Karpas-422 (cell line): Measurements from ENCODE around the gene ARHGDIB. TPM values are rescaled to one million over a fixed set of nuclear protein-coding genes. Genes with fewer than 3 reads are reported as not detected.

ENCODE experiments used
- DNase-seq: peaks from one replicate; pipeline ENCODE4 v3.0.0-alpha.2; 2015
- H2AFZ ChIP-seq: fragments of 200-600 bp; sonication (generic); 2 replicates; pipeline ENCODE4 v1.6.1; 2014; ENCODE audit warnings: antibody characterized with exemption, low read length, mixed read lengths
- H3K27ac ChIP-seq: fragments of 200-600 bp; sonication (generic); 2 replicates; pipeline ENCODE4 v1.5.1; 2014; ENCODE audit warnings: mild to moderate bottlenecking, low read length, moderate library complexity
- H3K27me3 ChIP-seq: fragments of 200-600 bp; sonication (generic); 2 replicates; pipeline ENCODE4 v1.6.1; 2014; ENCODE audit warnings: low read length, mixed read lengths
- H3K36me3 ChIP-seq: fragments of 200-600 bp; sonication (generic); 2 replicates; pipeline ENCODE4 v1.6.1; 2014; ENCODE audit warnings: low read length, mixed read lengths; ENCODE audit not compliant: insufficient read depth
- H3K4me1 ChIP-seq: fragments of 200-600 bp; sonication (generic); 2 replicates; pipeline ENCODE4 v1.6.1; 2014; ENCODE audit warnings: mild to moderate bottlenecking, low read length, mixed read lengths
- H3K4me2 ChIP-seq: fragments of 200-600 bp; sonication (generic); 2 replicates; pipeline ENCODE4 v1.6.1; 2014; ENCODE audit warnings: low read length, low read depth, mild to moderate bottlenecking; ENCODE audit not compliant: poor library complexity, severe bottlenecking
- H3K4me3 ChIP-seq: fragments of 200-600 bp; sonication (generic); 2 replicates; pipeline ENCODE4 v1.5.1; 2014; ENCODE audit warnings: mild to moderate bottlenecking, antibody characterized with exemption, low read length, mixed read lengths
- H3K79me2 ChIP-seq: fragments of 200-600 bp; sonication (generic); 2 replicates; pipeline ENCODE4 v1.6.1; 2014; ENCODE audit warnings: mild to moderate bottlenecking, low read length, mixed read lengths
- H3K9ac ChIP-seq: fragments of 200-600 bp; sonication (generic); 2 replicates; pipeline ENCODE4 v1.6.0; 2014; ENCODE audit warnings: low read length
- H3K9me2 ChIP-seq: fragments of 200-600 bp; sonication (generic), shearing (Covaris generic); replicated peaks from 2 replicates; pipeline ENCODE4 v1.6.0; 2014; ENCODE audit warnings: mild to moderate bottlenecking, low read length, moderate library complexity; ENCODE audit not compliant: insufficient read depth
- H3K9me3 ChIP-seq: fragments of 300-700, 200-600 bp; sonication (generic); 2 replicates; pipeline ENCODE4 v1.6.1; 2014; ENCODE audit warnings: low read length, mixed read lengths
- H4K20me1 ChIP-seq: fragments of 200-600 bp; sonication (generic); 2 replicates; pipeline ENCODE4 v1.6.1; 2014; ENCODE audit warnings: mild to moderate bottlenecking, antibody characterized with exemption, low read length, low read depth; ENCODE audit not compliant: insufficient read depth
- total RNA-seq: library from RNA; depleted of rRNA; stranded (reverse); fragments of >200 nt; shearing (Covaris generic); gene quantifications from 2 replicates; pipeline ENCODE4 v1.2.3, GENCODE V29; 2014; ENCODE audit warnings: low replicate concordance

ARHGDIB gene
- total RNA-seq, 1 experiment from 2014 or later: 503 TPM

GRCh38 chr12:14941369-14941768 lies 20.0 kb downstream of the ARHGDIB start:
- Histone ChIP-seq H3K27me3 (no peaks in the 10 kb centered on the region), H3K79me2 (no peaks in the 10 kb centered on the region), H3K4me3 (no peak overlapping the region), H3K36me3 (peaks cover 40% of the 10 kb centered on the region), H3K9me2 (no peaks in the 10 kb centered on the region), H2AFZ (no peak overlapping the region), H3K4me2 (no peak overlapping the region), H4K20me1 (no peaks in the 10 kb centered on the region), H3K9ac (no peak overlapping the region), H3K9me3 (no peaks in the 10 kb centered on the region), H3K4me1 (peaks cover 8% of the 10 kb centered on the region), H3K27ac (no peak overlapping the region)
- DNase-seq: no peak

GRCh38 chr12:14938301-14938700 lies 23.1 kb downstream of the ARHGDIB start, which contains the start of gene ERP27:
Gene ERP27, minus strand, starts transcription at chr12:14938537. Its CDS starts 29 bp downstream, at chr12:14938508.
- no peak within 1 kb of the TSS for H3K27ac ChIP-seq
- no peaks in the 10 kb centered on the region for H3K9me2 ChIP-seq
- no peaks in the 10 kb centered on the region for H3K79me2 ChIP-seq
- no peak within 1 kb of the TSS for H3K4me3 ChIP-seq
- no peak for DNase-seq
- H3K4me1 ChIP-seq: peaks cover 8% of the 10 kb centered on the region
- H2AFZ ChIP-seq: no peak within 1 kb of the TSS
- no peak within 1 kb of the TSS for H3K9ac ChIP-seq
- no peaks in the 10 kb centered on the region for H3K27me3 ChIP-seq
- H3K9me3 ChIP-seq: no peaks in the 10 kb centered on the region
- H3K4me2 ChIP-seq: no peak within 1 kb of the TSS
- peaks cover 16% of the 10 kb centered on the region for H3K36me3 ChIP-seq
- H4K20me1 ChIP-seq: no peaks in the 10 kb centered on the region

GRCh38 chr12:14937689-14938088 lies 23.7 kb downstream of the ARHGDIB start:
- Histone ChIP-seq H3K4me2 (no peak overlapping the region), H3K36me3 (peaks cover 13% of the 10 kb centered on the region), H3K27me3 (no peaks in the 10 kb centered on the region), H3K9ac (no peak overlapping the region), H3K27ac (no peak overlapping the region), H3K4me3 (no peak overlapping the region), H3K9me2 (no peaks in the 10 kb centered on the region), H3K9me3 (no peaks in the 10 kb centered on the region), H3K4me1 (peaks cover 8% of the 10 kb centered on the region), H3K79me2 (no peaks in the 10 kb centered on the region), H4K20me1 (no peaks in the 10 kb centered on the region), H2AFZ (no peak overlapping the region)
- DNase-seq: peak; percentile 60

- Histone ChIP-seq H3K79me2 (no peaks in the 10 kb centered on the region), H3K27me3 (no peaks in the 10 kb centered on the region), H3K9me2 (no peaks in the 10 kb centered on the region), H3K9ac (no peak overlapping the region), H3K4me3 (no peak overlapping the region), H3K9me3 (no peaks in the 10 kb centered on the region), H3K27ac (no peak overlapping the region), H4K20me1 (no peaks in the 10 kb centered on the region), H2AFZ (no peak overlapping the region), H3K4me2 (no peak overlapping the region), H3K36me3 (peaks cover 7% of the 10 kb centered on the region), H3K4me1 (peaks cover 8% of the 10 kb centered on the region)
- DNase-seq: no peak
These were observed 24.4 kb downstream of the ARHGDIB start for GRCh38 chr12:14937014-14937413.

- no peaks in the 10 kb centered on the region for H3K79me2 ChIP-seq
- no peaks in the 10 kb centered on the region for H3K36me3 ChIP-seq
- H3K4me3 ChIP-seq: no peak overlapping the region
- peaks cover 8% of the 10 kb centered on the region for H3K4me1 ChIP-seq
- no peaks in the 10 kb centered on the region for H3K27me3 ChIP-seq
- no peak for DNase-seq
- H2AFZ ChIP-seq: no peak overlapping the region
- no peaks in the 10 kb centered on the region for H3K9me2 ChIP-seq
- no peak overlapping the region for H3K27ac ChIP-seq
- no peak overlapping the region for H3K9ac ChIP-seq
- no peak overlapping the region for H3K4me2 ChIP-seq
- no peaks in the 10 kb centered on the region for H4K20me1 ChIP-seq
- H3K9me3 ChIP-seq: no peaks in the 10 kb centered on the region
These were observed 25.1 kb downstream of the ARHGDIB start for GRCh38 chr12:14936224-14936861.

GRCh38 chr12:14935031-14935430 lies 26.4 kb downstream of the ARHGDIB start:
- Histone ChIP-seq H3K36me3 (no peaks in the 10 kb centered on the region), H4K20me1 (no peaks in the 10 kb centered on the region), H3K27me3 (no peaks in the 10 kb centered on the region), H3K9me3 (no peaks in the 10 kb centered on the region), H3K79me2 (no peaks in the 10 kb centered on the region), H3K4me3 (no peak overlapping the region), H2AFZ (no peak overlapping the region), H3K4me2 (no peak overlapping the region), H3K9me2 (no peaks in the 10 kb centered on the region), H3K27ac (no peak overlapping the region), H3K9ac (no peak overlapping the region), H3K4me1 (peaks cover 8% of the 10 kb centered on the region)
- DNase-seq: no peak

- H2AFZ ChIP-seq: no peak overlapping the region
- no peaks in the 10 kb centered on the region for H3K9me2 ChIP-seq
- no peaks in the 10 kb centered on the region for H3K27me3 ChIP-seq
- H3K4me1 ChIP-seq: peaks cover 6% of the 10 kb centered on the region
- H3K9ac ChIP-seq: no peak overlapping the region
- H3K4me3 ChIP-seq: no peak overlapping the region
- no peak for DNase-seq
- no peaks in the 10 kb centered on the region for H3K79me2 ChIP-seq
- no peaks in the 10 kb centered on the region for H3K9me3 ChIP-seq
- no peaks in the 10 kb centered on the region for H4K20me1 ChIP-seq
- H3K36me3 ChIP-seq: no peaks in the 10 kb centered on the region
- H3K27ac ChIP-seq: no peak overlapping the region
- H3K4me2 ChIP-seq: no peak overlapping the region
These were observed 26.9 kb downstream of the ARHGDIB start for GRCh38 chr12:14934511-14934910.

GRCh38 chr12:14931791-14932560 lies 29.4 kb downstream of the ARHGDIB start:
- no peaks in the 10 kb centered on the region for H3K27me3 ChIP-seq
- no peak overlapping the region for H3K9ac ChIP-seq
- H3K9me3 ChIP-seq: no peaks in the 10 kb centered on the region
- H3K4me1 ChIP-seq: peaks cover 13% of the 10 kb centered on the region
- no peaks in the 10 kb centered on the region for H3K36me3 ChIP-seq
- H2AFZ ChIP-seq: no peak overlapping the region
- H4K20me1 ChIP-seq: no peaks in the 10 kb centered on the region
- no peak overlapping the region for H3K4me2 ChIP-seq
- no peak for DNase-seq
- H3K27ac ChIP-seq: no peak overlapping the region
- H3K9me2 ChIP-seq: no peaks in the 10 kb centered on the region
- no peak overlapping the region for H3K4me3 ChIP-seq
- H3K79me2 ChIP-seq: no peaks in the 10 kb centered on the region
